HG02938 (cell line): ENCODE results near the gene SUN5.
"Not testable (repeated sequence)": the region's sequence is repeated elsewhere in the genome, so short reads cannot be mapped to it uniquely, and the experiment has no call there.

Experiments used
- ATAC-seq: cut with Tn5 transposase; IDR thresholded peaks from one replicate; pipeline ENCODE4 v1.9.1; 2021; ENCODE audit warnings: mild to moderate bottlenecking, moderate library complexity; ENCODE audit not compliant: unreplicated experiment

The SUN5 gene

GRCh38 chr20:33004141-33004751 is at the start of gene SUN5:
SUN5 (minus strand) TSS chr20:33004433; CDS start chr20:33004340, 93 bp downstream.
- ATAC-seq: no peak

- ATAC-seq: no peak
These were observed 49.3 kb upstream of the SUN5 start, which contains the start of gene BPIFB3 for GRCh38 chr20:33053291-33054106. BPIFB3 (plus strand) TSS chr20:33053903; CDS start chr20:33055436, 1,533 bp downstream.

DNA sequence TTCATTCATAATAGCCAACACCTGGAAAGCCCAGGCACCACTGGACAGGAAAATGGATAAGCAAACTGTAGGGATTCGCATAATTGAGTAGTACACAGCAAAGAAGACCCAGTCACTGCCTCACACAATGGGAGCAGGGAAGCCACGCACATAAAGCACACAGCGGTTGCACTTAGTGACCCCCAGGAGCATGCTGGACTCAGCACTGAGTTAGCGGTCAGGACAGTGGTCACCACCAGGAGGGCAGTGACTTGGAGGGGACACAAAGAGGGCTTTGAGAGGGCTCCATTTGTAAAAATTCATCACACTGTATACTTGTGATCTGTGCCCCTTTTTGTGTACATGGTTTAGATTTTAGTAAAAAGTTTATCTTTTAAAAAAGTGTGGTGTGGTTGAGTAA is 47.1 kb upstream of the SUN5 start:
- ATAC-seq: no peak

DNA sequence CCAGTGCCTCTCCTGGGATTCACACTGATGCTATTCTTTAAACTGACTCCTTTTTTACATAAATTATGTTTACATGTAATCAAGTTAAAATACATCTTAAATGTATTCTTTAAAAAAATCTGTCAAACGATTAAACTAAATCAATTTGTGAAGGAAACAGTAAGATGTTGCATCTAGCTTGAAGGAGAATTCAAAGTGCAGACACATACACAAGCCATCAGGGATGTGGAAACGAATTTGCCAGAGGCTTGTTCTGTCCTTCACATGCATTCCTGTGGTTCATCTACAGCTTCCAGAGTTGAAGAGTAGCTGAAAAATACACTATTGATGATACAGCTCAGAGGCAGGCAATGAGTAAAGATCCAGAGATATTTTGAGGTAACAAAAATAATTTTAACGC is 42.2 kb upstream of the SUN5 start:
- no peak for ATAC-seq

DNA sequence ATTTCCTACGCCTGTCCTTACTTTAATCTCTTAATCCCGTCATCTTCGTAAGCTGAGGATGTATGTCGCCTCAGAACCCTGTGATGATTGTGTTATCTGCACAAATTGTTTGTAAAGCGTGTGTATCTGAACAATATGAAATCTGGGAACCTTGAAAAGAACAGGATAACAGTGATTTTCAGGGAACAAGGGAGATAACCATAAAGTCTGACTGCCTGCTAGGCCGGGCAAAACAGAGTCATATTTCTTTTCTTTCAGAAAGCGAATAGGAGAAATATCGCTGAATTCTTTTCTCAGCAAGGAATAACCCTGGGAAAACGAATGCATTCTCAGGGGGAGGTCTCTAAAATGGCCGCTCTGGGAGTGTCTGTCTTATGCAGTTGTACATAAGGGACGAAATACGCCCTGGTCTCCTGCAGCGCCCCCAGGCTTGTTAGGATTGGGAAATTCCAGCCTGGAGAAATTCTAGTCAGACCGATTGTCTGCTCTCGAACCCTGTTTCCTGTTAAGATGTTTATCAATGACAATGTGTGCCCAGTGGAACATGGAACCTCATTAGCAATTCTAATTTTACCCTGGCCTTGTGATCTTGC is 41.0 kb upstream of the SUN5 start:
- ATAC-seq: not testable (repeated sequence)

GRCh38 chr20:33043731-33044181 is 39.5 kb upstream of the SUN5 start:
- no peak for ATAC-seq

GRCh38 chr20:33042983-33043730 is 38.9 kb upstream of the SUN5 start:
- no peak for ATAC-seq

DNA sequence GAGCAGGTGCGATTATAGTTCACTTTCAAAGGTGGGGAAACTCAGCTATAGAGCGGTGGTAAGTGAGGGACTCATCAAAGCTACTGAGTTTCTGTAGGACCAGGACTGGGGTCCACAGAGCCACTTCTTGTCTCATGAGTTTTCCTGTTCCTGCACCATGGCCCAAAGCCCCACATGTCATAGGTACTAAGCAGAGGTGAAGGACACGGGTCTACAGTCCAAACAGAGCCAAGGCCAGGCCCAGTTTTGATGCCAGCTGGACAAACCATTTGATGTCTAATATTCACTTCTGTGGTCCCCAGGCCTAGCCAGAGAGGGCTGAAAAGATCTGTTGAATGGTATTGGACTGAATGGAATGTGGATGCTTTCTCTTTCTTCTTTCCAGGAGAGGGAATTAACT is 38.2 kb upstream of the SUN5 start:
- ATAC-seq: no peak

DNA sequence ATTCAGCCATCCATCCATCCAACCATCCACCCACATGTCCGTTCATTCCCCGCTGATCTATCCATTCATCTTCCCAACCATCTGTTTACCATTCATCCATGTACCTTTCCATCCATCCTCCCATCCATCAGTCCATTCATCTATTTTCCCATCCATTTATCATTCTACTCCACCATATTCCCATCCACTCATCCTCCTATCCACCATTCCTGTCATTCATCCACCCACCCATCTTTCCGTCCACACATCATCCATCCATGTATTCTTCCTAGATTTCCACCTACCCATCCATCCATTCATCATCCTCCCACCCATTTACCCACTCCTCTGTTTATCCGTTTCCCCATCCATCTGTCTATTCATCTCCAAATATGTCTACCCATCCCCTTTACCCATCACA is 34.0 kb upstream of the SUN5 start:
- ATAC-seq: no peak

DNA sequence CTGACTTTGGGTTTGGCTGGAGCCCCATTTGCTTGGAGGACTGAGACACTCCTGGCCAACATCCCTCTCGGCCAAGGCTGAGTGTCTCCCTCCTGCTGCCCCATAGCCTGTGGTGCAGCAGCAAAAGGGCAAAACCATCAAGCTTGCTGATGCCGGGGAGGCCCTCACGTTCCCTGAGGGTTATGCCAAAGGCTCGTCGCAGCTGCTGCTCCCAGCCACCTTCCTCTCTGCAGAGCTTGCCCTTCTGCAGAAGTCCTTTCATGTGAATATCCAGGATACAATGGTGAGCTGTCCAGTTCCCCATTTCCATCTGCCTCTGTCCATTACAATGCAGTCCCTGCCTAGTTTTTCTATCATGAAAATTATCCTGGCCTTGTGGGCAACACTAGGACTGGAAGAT is 33.2 kb upstream of the SUN5 start:
- no peak for ATAC-seq

DNA sequence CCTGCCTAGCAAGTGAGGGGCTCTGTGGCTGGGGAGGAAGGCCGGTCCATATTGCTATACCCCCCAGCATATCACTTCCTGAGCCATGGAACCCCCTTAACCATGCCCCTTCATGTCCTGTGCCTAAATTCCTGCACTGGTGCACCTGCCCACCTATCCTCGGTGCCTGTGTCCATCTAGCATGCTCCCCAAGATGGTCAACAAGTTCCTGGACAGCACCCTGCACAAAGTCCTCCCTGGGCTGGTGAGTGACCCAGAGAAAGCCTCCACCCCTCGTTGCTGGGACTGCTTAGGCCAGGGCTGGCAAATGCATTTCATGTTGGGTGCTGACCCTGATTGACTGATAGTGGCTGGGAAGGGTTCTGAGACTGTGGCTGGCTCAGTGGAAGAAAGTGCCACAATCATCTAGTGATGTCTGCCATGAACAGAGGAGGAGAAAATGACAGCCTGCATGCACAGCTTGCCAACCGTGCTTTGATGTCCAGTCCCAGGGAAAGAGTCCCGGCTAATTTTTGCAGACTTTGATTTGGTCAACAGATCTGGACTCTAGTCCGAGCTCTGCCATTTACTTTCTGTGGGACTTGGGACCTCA is 30.8 kb upstream of the SUN5 start:
- ATAC-seq: no peak

DNA sequence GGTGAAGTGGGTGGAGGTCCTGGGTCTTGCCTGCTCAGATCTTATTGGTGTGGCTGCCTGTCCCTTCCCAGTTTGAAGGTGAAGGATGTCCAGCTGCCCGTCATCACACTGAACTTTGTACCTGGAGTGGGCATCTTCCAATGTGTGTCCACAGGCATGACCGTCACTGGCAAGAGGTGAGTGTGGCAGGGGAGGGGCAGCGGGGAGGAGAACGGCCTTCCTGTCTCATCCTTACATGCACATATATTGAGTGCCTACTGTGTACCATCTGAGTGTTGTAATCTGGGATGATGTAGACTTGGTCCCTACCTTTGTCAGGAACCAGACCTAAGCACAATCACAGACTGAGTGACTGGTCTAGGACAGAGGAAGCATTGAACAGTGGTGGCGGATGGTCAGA is 29.9 kb upstream of the SUN5 start:
- no peak for ATAC-seq

- no peak for ATAC-seq
These were observed 29.1 kb upstream of the SUN5 start for GRCh38 chr20:33033381-33033780.

DNA sequence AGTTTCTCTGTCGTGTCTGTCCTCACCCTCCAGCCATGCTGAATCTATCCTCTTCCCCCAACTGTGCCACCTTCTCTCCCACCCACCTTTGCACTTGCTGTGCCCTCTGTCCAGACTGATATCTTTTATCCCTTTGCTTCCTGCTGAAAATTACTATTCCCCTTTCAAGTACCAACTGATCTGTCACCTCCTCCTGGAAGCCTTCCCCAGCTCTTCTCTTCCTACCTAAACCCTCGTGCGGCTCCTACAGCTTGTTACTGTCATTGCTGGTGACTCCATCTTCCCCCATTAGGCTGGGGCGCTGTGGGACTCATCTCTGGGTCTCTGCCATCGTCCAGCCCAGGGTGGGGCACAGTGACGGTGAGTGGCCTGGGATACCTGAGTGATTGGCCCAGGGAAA is 28.3 kb upstream of the SUN5 start:
- ATAC-seq: no peak

- no peak for ATAC-seq
These were observed 27.3 kb upstream of the SUN5 start, which contains the start of gene BPIFB6 for GRCh38 chr20:33031531-33031930. BPIFB6 (plus strand) TSS chr20:33031648; CDS start chr20:33031648, 0 bp downstream.

- ATAC-seq: no peak
These were observed 26.3 kb upstream of the SUN5 start for GRCh38 chr20:33030569-33030968.

GRCh38 chr20:33030076-33030475 is 25.8 kb upstream of the SUN5 start:
- no peak for ATAC-seq

DNA sequence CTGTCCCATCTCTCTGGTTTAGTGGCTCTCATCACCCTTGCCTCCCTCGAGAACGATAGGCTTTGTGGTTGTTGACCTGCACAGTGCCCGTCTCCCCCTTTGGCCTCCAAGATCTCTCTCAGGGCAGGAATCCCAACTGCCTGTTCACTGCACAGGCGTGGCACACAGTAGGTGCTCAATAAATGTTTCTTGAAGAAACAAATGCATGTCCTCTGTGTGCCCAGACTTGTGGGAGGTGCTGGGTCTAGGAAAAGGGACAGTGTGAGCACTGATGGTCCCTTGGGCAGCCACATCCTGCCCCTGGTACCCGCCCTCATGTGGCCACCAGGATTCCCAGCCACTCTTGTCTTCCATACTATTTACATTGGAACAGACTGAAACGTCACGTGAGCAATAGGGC is 24.6 kb upstream of the SUN5 start:
- ATAC-seq: no peak

DNA sequence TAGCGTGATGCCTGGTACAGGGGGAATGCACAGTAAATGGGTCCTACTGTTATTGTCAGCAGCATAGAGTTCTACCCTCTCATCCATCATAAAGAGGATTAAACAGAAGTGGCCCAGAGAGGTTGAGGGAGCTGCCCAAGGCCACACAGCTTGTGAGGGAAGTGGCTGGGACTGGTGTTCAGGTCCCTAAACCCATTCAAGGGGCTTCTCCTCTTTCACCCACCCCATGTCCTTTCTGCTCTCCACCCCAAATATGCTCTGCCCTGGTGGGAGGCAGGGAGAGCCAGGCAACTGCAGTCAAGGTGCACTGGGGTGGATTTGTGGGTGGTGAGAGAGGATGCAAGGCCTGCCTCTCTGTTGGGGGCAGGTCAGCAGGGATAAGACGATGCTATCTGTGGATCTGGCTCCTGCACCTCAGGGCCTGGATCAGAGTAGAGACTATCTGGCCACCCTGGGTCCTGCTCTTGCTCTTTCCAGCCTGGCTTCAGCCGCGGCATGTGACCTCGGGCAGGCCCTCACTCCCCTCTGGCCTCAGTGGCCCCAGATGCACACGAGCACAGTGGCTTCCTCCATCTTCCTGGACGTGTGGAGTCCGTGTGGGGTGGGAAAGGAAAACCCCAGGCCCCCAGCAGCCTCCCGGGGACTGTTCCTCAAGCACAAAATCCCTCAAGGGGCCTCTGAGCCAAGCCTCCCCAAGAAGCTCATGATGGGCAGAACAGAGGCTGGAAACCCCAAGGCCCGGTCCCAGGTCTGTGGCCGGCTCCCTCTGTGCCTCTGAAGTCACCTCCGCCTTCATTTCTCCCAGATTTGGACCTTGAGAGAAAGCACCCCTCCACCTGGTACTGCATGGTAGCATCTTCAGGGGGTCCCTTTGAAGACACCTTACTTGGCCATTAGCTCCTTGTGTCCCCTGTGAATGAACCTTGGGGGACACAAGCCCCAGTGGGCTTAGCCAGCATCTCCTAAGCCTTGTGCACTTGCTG is 23.8 kb upstream of the SUN5 start:
- no peak for ATAC-seq
